GM12891 (cell line): Measurements from ENCODE around the gene ATP11A.

Experiments
- DNase-seq: peaks from one replicate; pipeline ENCODE4 v3.0.0; 2011; ENCODE audit warnings: low spot score; ENCODE audit not compliant: insufficient read length
- FAIRE-seq: peaks from 2 replicates; lab custom pipeline; 2011; peaks lifted over from hg19 to GRCh38; lab: Jason Lieb, UNC
- PAX5 ChIP-seq: IDR thresholded peaks from 2 replicates; pipeline ENCODE4 v1.6.1; 2011; ENCODE audit warnings: low read length, moderate library complexity, mild to moderate bottlenecking; ENCODE audit not compliant: insufficient read depth, severe bottlenecking
- POLR2A ChIP-seq: IDR thresholded peaks from 2 replicates; pipeline ENCODE4 v1.6.1; 2011; ENCODE audit warnings: low read depth, low read length, control low read depth
- POLR2AphosphoS5 ChIP-seq: IDR thresholded peaks from 2 replicates; pipeline ENCODE4 v1.6.1; 2011; ENCODE audit warnings: low read depth, low read length, control low read depth
- POU2F2 ChIP-seq: IDR thresholded peaks from 2 replicates; pipeline ENCODE4 v1.6.1; 2011; ENCODE audit warnings: low read depth, mild to moderate bottlenecking, control low read depth, low read length, moderate library complexity
- SPI1 ChIP-seq: IDR thresholded peaks from 2 replicates; pipeline ENCODE4 v1.6.1; 2011; ENCODE audit warnings: low read depth, low read length, control low read depth
- TAF1 ChIP-seq: IDR thresholded peaks from 2 replicates; pipeline ENCODE4 v1.6.1; 2011; ENCODE audit warnings: low read depth, low read length, control low read depth

The ATP11A gene

GRCh38 chr13:112756511-112756966, 66.7 kb downstream of the ATP11A start:
- DNase-seq (no peak), FAIRE-seq (no peak)
- TF ChIP-seq POLR2A (no peak), TAF1 (no peak), PAX5 (no peak), POU2F2 (no peak), SPI1 (no peak), POLR2AphosphoS5 (no peak)

GRCh38 chr13:112756967-112757758, 67.3 kb downstream of the ATP11A start:
- no peak for FAIRE-seq
- no peak for TF ChIP-seq TAF1
- no peak for TF ChIP-seq POLR2AphosphoS5
- TF ChIP-seq POLR2A, result no peak
- TF ChIP-seq PAX5, result no peak
- no peak for TF ChIP-seq SPI1
- no peak for TF ChIP-seq POU2F2
- no peak for DNase-seq

GRCh38 chr13:112757759-112758086, 67.9 kb downstream of the ATP11A start:
- DNase-seq, result no peak
- FAIRE-seq, result no peak
- TF ChIP-seq SPI1 (no peak), POU2F2 (no peak), TAF1 (no peak), POLR2A (no peak), PAX5 (no peak), POLR2AphosphoS5 (no peak)

- DNase-seq, result no peak
These were observed 69.2 kb downstream of the ATP11A start for GRCh38 chr13:112759053-112759452.

GRCh38 chr13:112759827-112760226, 70.0 kb downstream of the ATP11A start:
- FAIRE-seq (no peak), DNase-seq (no peak)
- TF ChIP-seq PAX5 (no peak), TAF1 (no peak), POLR2AphosphoS5 (no peak), SPI1 (no peak), POLR2A (no peak), POU2F2 (no peak)

More at GRCh38 chr13:112759053-112759452, 69.2 kb downstream of the ATP11A start:
- TF ChIP-seq PAX5, result no peak
- TF ChIP-seq SPI1, result no peak
- TF ChIP-seq POU2F2, result no peak
- no peak for TF ChIP-seq POLR2A
- TF ChIP-seq TAF1, result no peak
- no peak for TF ChIP-seq POLR2AphosphoS5
- no peak for FAIRE-seq

- DNase-seq (no peak), FAIRE-seq (no peak)
- no peak for TF ChIP-seq POLR2A
These were observed 70.6 kb downstream of the ATP11A start for GRCh38 chr13:112760435-112760834.

- no peak for FAIRE-seq
- DNase-seq, result no peak
- TF ChIP-seq TAF1 (no peak), POU2F2 (no peak), POLR2AphosphoS5 (no peak), SPI1 (no peak)
These were observed 71.1 kb downstream of the ATP11A start for GRCh38 chr13:112760931-112761330.

GRCh38 chr13:112761701-112762689, 72.2 kb downstream of the ATP11A start:
- no peak for TF ChIP-seq POLR2A
- no peak for TF ChIP-seq SPI1
- no peak for TF ChIP-seq PAX5
- TF ChIP-seq POU2F2, result no peak
- no peak for FAIRE-seq

GRCh38 chr13:112762690-112763080, 72.8 kb downstream of the ATP11A start:
- DNase-seq, result no peak
- TF ChIP-seq POLR2A, result no peak
- TF ChIP-seq TAF1, result no peak
- TF ChIP-seq POU2F2, result no peak
- TF ChIP-seq SPI1, result no peak
- no peak for TF ChIP-seq POLR2AphosphoS5
- no peak for TF ChIP-seq PAX5
- FAIRE-seq, result no peak

More at GRCh38 chr13:112761701-112762689, 72.2 kb downstream of the ATP11A start:
- no peak for DNase-seq

GRCh38 chr13:112764028-112764427, 74.2 kb downstream of the ATP11A start:
- FAIRE-seq (no peak), DNase-seq (no peak)
- TF ChIP-seq POU2F2 (no peak), PAX5 (no peak), TAF1 (no peak), POLR2AphosphoS5 (no peak), SPI1 (no peak), POLR2A (no peak)
